Measurements from ENCODE around the gene ELFN2.

DNA sequence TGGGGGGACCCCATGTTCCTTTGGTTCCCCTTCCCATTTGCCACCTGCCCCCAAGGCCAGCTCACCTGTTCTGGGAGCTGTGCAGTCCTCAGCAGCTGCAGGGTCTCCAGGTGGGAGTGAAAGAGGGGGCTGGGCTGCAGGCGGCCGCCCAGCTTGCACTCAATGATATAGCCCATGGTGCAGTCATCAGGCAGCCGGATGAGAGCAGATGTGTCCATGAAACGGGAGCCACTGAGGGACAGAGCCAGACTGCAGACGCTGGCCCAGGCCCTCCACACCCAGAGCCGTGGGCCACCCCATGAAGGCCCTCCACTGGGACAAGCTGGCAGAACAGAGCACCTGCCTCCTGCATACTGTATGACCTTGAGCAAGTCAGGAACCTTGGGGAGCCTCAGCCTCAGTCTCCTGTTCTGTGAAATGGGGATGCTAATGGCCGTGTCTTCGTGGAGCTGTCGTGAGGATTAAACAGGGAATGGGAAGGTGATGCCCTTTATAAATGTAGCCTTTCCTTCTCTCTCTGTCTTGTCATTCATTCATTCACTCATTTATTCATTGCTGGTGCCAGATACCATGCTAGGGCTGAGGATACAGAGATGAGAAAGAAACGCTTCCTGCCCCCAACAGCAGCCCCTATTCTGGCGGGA, 47.3 kb upstream of the ELFN2 start:
- TF ChIP-seq, protein P1, sequence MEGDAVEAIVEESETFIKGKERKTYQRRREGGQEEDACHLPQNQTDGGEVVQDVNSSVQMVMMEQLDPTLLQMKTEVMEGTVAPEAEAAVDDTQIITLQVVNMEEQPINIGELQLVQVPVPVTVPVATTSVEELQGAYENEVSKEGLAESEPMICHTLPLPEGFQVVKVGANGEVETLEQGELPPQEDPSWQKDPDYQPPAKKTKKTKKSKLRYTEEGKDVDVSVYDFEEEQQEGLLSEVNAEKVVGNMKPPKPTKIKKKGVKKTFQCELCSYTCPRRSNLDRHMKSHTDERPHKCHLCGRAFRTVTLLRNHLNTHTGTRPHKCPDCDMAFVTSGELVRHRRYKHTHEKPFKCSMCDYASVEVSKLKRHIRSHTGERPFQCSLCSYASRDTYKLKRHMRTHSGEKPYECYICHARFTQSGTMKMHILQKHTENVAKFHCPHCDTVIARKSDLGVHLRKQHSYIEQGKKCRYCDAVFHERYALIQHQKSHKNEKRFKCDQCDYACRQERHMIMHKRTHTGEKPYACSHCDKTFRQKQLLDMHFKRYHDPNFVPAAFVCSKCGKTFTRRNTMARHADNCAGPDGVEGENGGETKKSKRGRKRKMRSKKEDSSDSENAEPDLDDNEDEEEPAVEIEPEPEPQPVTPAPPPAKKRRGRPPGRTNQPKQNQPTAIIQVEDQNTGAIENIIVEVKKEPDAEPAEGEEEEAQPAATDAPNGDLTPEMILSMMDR (IDR thresholded peaks at IDR 0.05): no peak
- no peak for TF ChIP-seq POLR2A (IDR thresholded peaks at IDR 0.05)
